A549 (cell line): Measurements from ENCODE around the gene BTBD3.

ENCODE experiments used
- EP300 ChIP-seq, 2 experiments: fragments of >200 bp; sonication (Bioruptor Twin); formaldehyde crosslinking; IDR thresholded peaks; 2 replicates in 1 of 2; 3 replicates in 1 of 2; pipeline ENCODE4 v1.6.1; 2016 to 2017
- FOSL2 ChIP-seq, 2 experiments: fragments of 450-650 bp in 1 of 2; fragments of >200 bp in 1 of 2; sonication (Bioruptor Twin) in 1 of 2; formaldehyde crosslinking; IDR thresholded peaks; 2 replicates each; pipeline versions ENCODE4 v1.5.0 to v1.6.1; 2016 to 2020; ENCODE audit warnings: mild to moderate bottlenecking in 1 of 2, moderate library complexity in 1 of 2
- HDAC2 ChIP-seq: fragments of 200-600 bp; sonication (generic); IDR thresholded peaks from 2 replicates; pipeline ENCODE4 v1.6.1; 2016
- JUNB ChIP-seq: fragments of >200 bp; sonication (Bioruptor Twin); formaldehyde crosslinking; IDR thresholded peaks from 2 replicates; pipeline ENCODE4 v1.6.1; 2016
- MAFK ChIP-seq: fragments of 450-650 bp; IDR thresholded peaks from 2 replicates; pipeline ENCODE4 v1.6.1; 2014; ENCODE audit not compliant: partially characterized antibody
- MAZ ChIP-seq: fragments of 150-350 bp; IDR thresholded peaks from 2 replicates; pipeline ENCODE4 v1.6.1; 2014; ENCODE audit warnings: antibody characterized with exemption, low read depth, low read length, borderline replicate concordance
- MYC ChIP-seq: IDR thresholded peaks from 2 replicates; pipeline ENCODE4 v1.6.1; 2012; ENCODE audit warnings: mild to moderate bottlenecking, inconsistent platforms, low read length, improper control_type of control experiment, borderline replicate concordance
- POLR2A ChIP-seq: IDR thresholded peaks from 2 replicates; pipeline ENCODE4 v1.6.1; 2012; ENCODE audit warnings: mild to moderate bottlenecking, low read length
- RAD21 ChIP-seq, 2 experiments: fragments of >200 bp in 1 of 2; sonication (Bioruptor Twin) in 1 of 2; formaldehyde crosslinking in 1 of 2; IDR thresholded peaks in 1 of 2; conservative IDR thresholded peaks in 1 of 2; 2 replicates in 1 of 2; 3 replicates in 1 of 2; pipeline ENCODE4 v1.6.1; 2012 to 2018; ENCODE audit warnings: inconsistent platforms in 1 of 2
- SMC3 ChIP-seq: fragments of >200 bp; sonication (Bioruptor Twin); formaldehyde crosslinking; IDR thresholded peaks from 3 replicates; pipeline ENCODE4 v1.6.1; 2018; ENCODE audit warnings: inconsistent platforms
- ZC3H11A ChIP-seq: fragments of 450-650 bp; IDR thresholded peaks from 2 replicates; pipeline ENCODE4 v1.6.1; 2014; ENCODE audit warnings: antibody characterized with exemption, mild to moderate bottlenecking
- TF ChIP-seq, protein P1 (sequence below): fragments of >200 bp; sonication (Bioruptor Twin); formaldehyde crosslinking; IDR thresholded peaks from 3 replicates; pipeline ENCODE4 v1.5.1; 2016
- TF ChIP-seq, protein P2 (sequence below): fragments of 450-650 bp; IDR thresholded peaks from 2 replicates; pipeline ENCODE4 v1.6.1; 2014; ENCODE audit warnings: antibody characterized with exemption
- TF ChIP-seq, protein P3 (sequence below): IDR thresholded peaks from 2 replicates; pipeline ENCODE4 v1.6.1; 2012

DNA sequence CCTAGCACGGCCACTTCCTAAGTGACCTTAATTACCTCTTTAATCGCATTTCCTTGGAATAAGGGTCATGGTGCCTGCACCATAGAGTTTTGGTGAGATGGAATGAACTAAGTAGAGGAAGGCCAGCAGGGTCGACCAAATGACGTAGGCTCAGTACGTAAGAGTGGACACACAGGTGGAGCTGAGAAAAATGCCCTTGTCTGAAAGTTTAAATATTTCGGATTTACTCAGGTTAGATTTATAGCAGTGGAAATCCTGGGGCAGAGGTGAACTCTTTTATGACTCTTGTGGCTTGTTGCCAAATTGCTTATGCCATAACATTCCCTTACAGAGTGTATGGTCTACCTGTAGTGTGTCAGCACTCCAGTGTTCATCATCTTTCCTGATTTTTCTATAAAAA lies 23.6 kb upstream of the BTBD3 start:
- TF ChIP-seq, protein P1, sequence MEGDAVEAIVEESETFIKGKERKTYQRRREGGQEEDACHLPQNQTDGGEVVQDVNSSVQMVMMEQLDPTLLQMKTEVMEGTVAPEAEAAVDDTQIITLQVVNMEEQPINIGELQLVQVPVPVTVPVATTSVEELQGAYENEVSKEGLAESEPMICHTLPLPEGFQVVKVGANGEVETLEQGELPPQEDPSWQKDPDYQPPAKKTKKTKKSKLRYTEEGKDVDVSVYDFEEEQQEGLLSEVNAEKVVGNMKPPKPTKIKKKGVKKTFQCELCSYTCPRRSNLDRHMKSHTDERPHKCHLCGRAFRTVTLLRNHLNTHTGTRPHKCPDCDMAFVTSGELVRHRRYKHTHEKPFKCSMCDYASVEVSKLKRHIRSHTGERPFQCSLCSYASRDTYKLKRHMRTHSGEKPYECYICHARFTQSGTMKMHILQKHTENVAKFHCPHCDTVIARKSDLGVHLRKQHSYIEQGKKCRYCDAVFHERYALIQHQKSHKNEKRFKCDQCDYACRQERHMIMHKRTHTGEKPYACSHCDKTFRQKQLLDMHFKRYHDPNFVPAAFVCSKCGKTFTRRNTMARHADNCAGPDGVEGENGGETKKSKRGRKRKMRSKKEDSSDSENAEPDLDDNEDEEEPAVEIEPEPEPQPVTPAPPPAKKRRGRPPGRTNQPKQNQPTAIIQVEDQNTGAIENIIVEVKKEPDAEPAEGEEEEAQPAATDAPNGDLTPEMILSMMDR, result no peak
- TF ChIP-seq EP300 (IDR thresholded peaks at IDR 0.05) (no peak), MYC (no peak), RAD21 (conservative IDR thresholded peaks at IDR 0.05 in 1 of 2, IDR thresholded peaks at IDR 0.05 in 1 of 2) (no peak), POLR2A (no peak), JUNB (no peak), ZC3H11A (no peak), MAZ (no peak), HDAC2 (no peak), FOSL2 (IDR thresholded peaks at IDR 0.05) (no peak), FOSL2 (CRISPR knock-in tag; IDR thresholded peaks at IDR 0.05) (no peak), SMC3 (no peak), MAFK (no peak)
- TF ChIP-seq, protein P2, sequence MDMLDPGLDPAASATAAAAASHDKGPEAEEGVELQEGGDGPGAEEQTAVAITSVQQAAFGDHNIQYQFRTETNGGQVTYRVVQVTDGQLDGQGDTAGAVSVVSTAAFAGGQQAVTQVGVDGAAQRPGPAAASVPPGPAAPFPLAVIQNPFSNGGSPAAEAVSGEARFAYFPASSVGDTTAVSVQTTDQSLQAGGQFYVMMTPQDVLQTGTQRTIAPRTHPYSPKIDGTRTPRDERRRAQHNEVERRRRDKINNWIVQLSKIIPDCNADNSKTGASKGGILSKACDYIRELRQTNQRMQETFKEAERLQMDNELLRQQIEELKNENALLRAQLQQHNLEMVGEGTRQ, result no peak
- TF ChIP-seq, protein P3, sequence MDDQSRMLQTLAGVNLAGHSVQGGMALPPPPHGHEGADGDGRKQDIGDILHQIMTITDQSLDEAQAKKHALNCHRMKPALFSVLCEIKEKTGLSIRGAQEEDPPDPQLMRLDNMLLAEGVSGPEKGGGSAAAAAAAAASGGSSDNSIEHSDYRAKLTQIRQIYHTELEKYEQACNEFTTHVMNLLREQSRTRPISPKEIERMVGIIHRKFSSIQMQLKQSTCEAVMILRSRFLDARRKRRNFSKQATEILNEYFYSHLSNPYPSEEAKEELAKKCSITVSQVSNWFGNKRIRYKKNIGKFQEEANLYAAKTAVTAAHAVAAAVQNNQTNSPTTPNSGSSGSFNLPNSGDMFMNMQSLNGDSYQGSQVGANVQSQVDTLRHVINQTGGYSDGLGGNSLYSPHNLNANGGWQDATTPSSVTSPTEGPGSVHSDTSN, result no peak
